Measurements from ENCODE around the gene RCOR2. TPM values are rescaled to one million over a fixed set of nuclear protein-coding genes. Genes with fewer than 3 reads are reported as not detected.

The RCOR2 gene
- total and polyA plus RNA-seq, 2 donors (not counting 1 experiment from before 2014, with no cell fraction given) = not detected

- peaks cover 73% of the 10 kb centered on the region for H3K4me1 Mint-ChIP-seq
- H3K9me3 Mint-ChIP-seq (ENCODE audit: insufficient read depth) = no peaks in the 10 kb centered on the region
- Histone ChIP-seq H3K4me2 (replicated peaks; ENCODE audit: low read depth, low read length, poor library complexity, severe bottlenecking) (peak overlapping the region; percentile 38), H3K4me3 (ENCODE audit: control extremely low read depth in 1 of 5, extremely low read depth in 1 of 5, insufficient read depth in 1 of 5, low read depth in 2 of 5, low read length in 4 of 5) (no peak overlapping the region), H3K36me3 (replicated peaks in 1 of 2; ENCODE audit: control extremely low read depth in 1 of 2, control insufficient read depth in 1 of 2, extremely low read depth in 1 of 2, insufficient read depth in 2 of 2, low read length in 1 of 2) (peaks cover 0 to 38% of the 10 kb centered on the region in 2 experiments), H3K27me3 (replicated peaks in 1 of 4; ENCODE audit: control extremely low read depth in 1 of 4, control insufficient read depth in 3 of 4, insufficient read depth in 4 of 4, low read length in 3 of 4) (no peaks in the 10 kb centered on the region), H2AFZ (ENCODE audit: insufficient read depth, low read depth, low read length, poor library complexity, severe bottlenecking) (no peak overlapping the region), H3K4me1 (ENCODE audit: control insufficient read depth in 2 of 2, insufficient read depth in 2 of 2, low read length in 2 of 2) (peaks cover 53 to 70% of the 10 kb centered on the region in 2 donors), H4K20me1 (ENCODE audit: control insufficient read depth, insufficient read depth, low read length, poor library complexity, severe bottlenecking) (peaks cover 92% of the 10 kb centered on the region), H3K27ac (ENCODE audit: low read length in 2 of 2) (peak overlapping the region in 1 of 2 donors; percentile 60), H3K9ac (ENCODE audit: low read length) (no peak overlapping the region), H3K9me3 (ENCODE audit: control extremely low read depth in 1 of 3, control insufficient read depth in 2 of 3, insufficient read depth in 1 of 3, low read length in 2 of 3) (no peaks in the 10 kb centered on the region), H3K79me2 (ENCODE audit: control insufficient read depth, insufficient read depth, low read length) (peaks cover 99% of the 10 kb centered on the region)
- 92% methylated on average over 7 of the region's 7 CpGs for WGBS (ENCODE audit: insufficient coverage)
- peak overlapping the region; percentile 56 for H3K27ac Mint-ChIP-seq
- no peaks in the 10 kb centered on the region for H3K27me3 Mint-ChIP-seq
- ChIA-PET CTCF (interaction anchor here (1.3 to 1.5 kb wide), 2 partner anchors 9 to 32 kb away, joined by 4 to 5 read pairs; no protein-coding TSS in a partner anchor), POLR2A (no interaction called here)
- DNase-seq (no peak), ATAC-seq (ENCODE audit: low read depth) (no peak)
- peak overlapping the region; percentile 29 for H3K4me3 Mint-ChIP-seq
- TF ChIP-seq CTCF (IDR thresholded peaks at IDR 0.05) (no peak), EZH2 (IDR thresholded peaks at IDR 0.05; ENCODE audit: borderline replicate concordance, insufficient read depth, low read depth, low read length, poor library complexity, severe bottlenecking) (no peak)
- intact Hi-C loops (cut with micrococcal nuclease) = no loop called here
Observed at GRCh38 chr11:63869171-63869591, 47.8 kb downstream of the RCOR2 start.

- Histone ChIP-seq H3K9me3 (ENCODE audit: control extremely low read depth in 1 of 3, control insufficient read depth in 2 of 3, insufficient read depth in 1 of 3, low read length in 2 of 3) (no peaks in the 10 kb centered on the region), H3K27ac (ENCODE audit: low read length in 2 of 2) (peak overlapping the region in 1 of 2 donors; percentile 24), H3K4me1 (ENCODE audit: control insufficient read depth in 2 of 2, insufficient read depth in 2 of 2, low read length in 2 of 2) (peaks cover 53 to 68% of the 10 kb centered on the region in 2 donors), H3K27me3 (replicated peaks in 1 of 4; ENCODE audit: control extremely low read depth in 1 of 4, control insufficient read depth in 3 of 4, insufficient read depth in 4 of 4, low read length in 3 of 4) (no peaks in the 10 kb centered on the region), H3K36me3 (replicated peaks in 1 of 2; ENCODE audit: control extremely low read depth in 1 of 2, control insufficient read depth in 1 of 2, extremely low read depth in 1 of 2, insufficient read depth in 2 of 2, low read length in 1 of 2) (peaks cover 0 to 40% of the 10 kb centered on the region in 2 experiments), H4K20me1 (ENCODE audit: control insufficient read depth, insufficient read depth, low read length, poor library complexity, severe bottlenecking) (peaks cover 85% of the 10 kb centered on the region), H3K4me3 (ENCODE audit: control extremely low read depth in 1 of 5, extremely low read depth in 1 of 5, insufficient read depth in 1 of 5, low read depth in 2 of 5, low read length in 4 of 5) (no peak overlapping the region), H2AFZ (ENCODE audit: insufficient read depth, low read depth, low read length, poor library complexity, severe bottlenecking) (no peak overlapping the region), H3K79me2 (ENCODE audit: control insufficient read depth, insufficient read depth, low read length) (peaks cover 98% of the 10 kb centered on the region), H3K9ac (ENCODE audit: low read length) (no peak overlapping the region), H3K4me2 (replicated peaks; ENCODE audit: low read depth, low read length, poor library complexity, severe bottlenecking) (peak overlapping the region; percentile 14)
- ChIA-PET CTCF (interaction anchor here (0.6 to 1.5 kb wide), 2 partner anchors 10 to 41 kb away, joined by 4 to 5 read pairs; no protein-coding TSS in a partner anchor), POLR2A (no interaction called here)
- H3K4me3 Mint-ChIP-seq = peak overlapping the region; percentile 32
- DNase-seq (no peak), ATAC-seq (ENCODE audit: low read depth) (no peak)
- intact Hi-C loops (cut with micrococcal nuclease) = no loop called here
- 44% methylated on average over 9 of the region's 9 CpGs for WGBS (ENCODE audit: insufficient coverage)
- H3K4me1 Mint-ChIP-seq = peaks cover 72% of the 10 kb centered on the region
- H3K9me3 Mint-ChIP-seq (ENCODE audit: insufficient read depth) = no peaks in the 10 kb centered on the region
- H3K27me3 Mint-ChIP-seq = no peaks in the 10 kb centered on the region
- H3K27ac Mint-ChIP-seq = peak overlapping the region; percentile 37
- TF ChIP-seq CTCF (IDR thresholded peaks at IDR 0.05) (no peak), EZH2 (IDR thresholded peaks at IDR 0.05; ENCODE audit: borderline replicate concordance, insufficient read depth, low read depth, low read length, poor library complexity, severe bottlenecking) (no peak)
Observed at GRCh38 chr11:63868399-63869064, 48.4 kb downstream of the RCOR2 start.
